Kidney (tissue), 14 donors: ENCODE results near the gene C20orf141. TPM values are rescaled to one million over a fixed set of nuclear protein-coding genes. Genes with fewer than 3 reads are reported as not detected.

Experiments used
- DNase-seq, 5 donors: peaks; one replicate each; pipeline ENCODE4 v3.0.0-alpha.2; 2013 to 2020
- FAIRE-seq: peaks from 2 replicates; lab custom pipeline; 2012; peaks lifted over from hg19 to GRCh38; lab: Jason Lieb, UNC
- H3K27ac ChIP-seq, 2 donors: one replicate each; pipeline ENCODE4 v1.7.0; 2013; ENCODE audit warnings: low read depth in 2 of 2, low read length in 2 of 2, inconsistent platforms in 1 of 2
- H3K27me3 ChIP-seq: one replicate; pipeline ENCODE4 v1.7.1; 2013; ENCODE audit warnings: low read length, inconsistent platforms; ENCODE audit not compliant: control insufficient read depth, insufficient read depth
- H3K36me3 ChIP-seq, 3 donors: one replicate each; pipeline versions ENCODE4 v1.7.0 to v1.7.1; 2013; ENCODE audit warnings: low read length in 3 of 3, control low read depth in 1 of 3, inconsistent platforms in 1 of 3; ENCODE audit not compliant: insufficient read depth in 3 of 3, control insufficient read depth in 2 of 3
- H3K4me1 ChIP-seq, 3 donors: one replicate each; pipeline versions ENCODE4 v1.7.0 to v1.7.1; 2013; ENCODE audit warnings: low read length in 3 of 3, inconsistent platforms in 1 of 3, low read depth in 1 of 3; ENCODE audit not compliant: control insufficient read depth in 2 of 3, insufficient read depth in 2 of 3
- H3K4me3 ChIP-seq, 3 donors: one replicate each; pipeline versions ENCODE4 v1.7.0 to v1.8.1; 2013; ENCODE audit warnings: low read length in 3 of 3, control low read depth in 1 of 3, inconsistent platforms in 1 of 3
- H3K9ac ChIP-seq, 3 donors: one replicate each; pipeline versions ENCODE4 v1.7.0 to v1.7.1; 2013; ENCODE audit warnings: low read length in 3 of 3, control low read depth in 1 of 3, inconsistent platforms in 1 of 3
- H3K9me3 ChIP-seq, 3 donors: one replicate each; pipeline versions ENCODE4 v1.7.0 to v1.7.1; 2013; ENCODE audit warnings: low read length in 3 of 3, control low read depth in 1 of 3, inconsistent platforms in 1 of 3; ENCODE audit not compliant: control insufficient read depth in 2 of 3, insufficient read depth in 1 of 3
- CTCF ChIP-seq: IDR thresholded peaks from 3 replicates; pipeline ENCODE4 v1.5.1; 2012; ENCODE audit warnings: mild to moderate bottlenecking, moderate library complexity, borderline replicate concordance; ENCODE audit not compliant: insufficient read depth; ENCODE audit errors: extremely low read depth
- intact Hi-C: fragments of 100-400 bp; cut with DNase I; formaldehyde crosslinking; loops from one replicate; pipeline ENCODE4 v1.11.1; 2022
- polyA plus RNA-seq: library from polyadenylated mRNA; stranded (reverse); fragments of 350-450 nt; fragmentation: Illumina TruSeq; extraction: RNeasy Lipid Tissue Mini Kit (QIAGEN cat#74804); gene quantifications from one replicate; pipeline ENCODE4 v1.2.3, GENCODE V29; 2014; ENCODE audit warnings: low read depth, low replicate concordance; ENCODE audit not compliant: insufficient read depth
- total RNA-seq: library from RNA; stranded (reverse); fragmentation: NEBNext Ultra II Directional; extraction: Animal tissue kit (Norgen Biotek cat#: 25700); gene quantifications from one replicate; pipeline ENCODE4 v1.2.1, GENCODE V29; 2021
- donor health status: control.
- donor health status: control.
- donor health status: control.
- donor health status: control.
- donor health status: control.
- donor health status: DM: yes; HTN: yes; CAD: no.
- donor health status: Normal renal cell carcinoma (clear cell type).

C20orf141 gene
- total and polyA plus RNA-seq, 2 donors from 2014 or later: not detected

- no peak overlapping the region for H3K9ac ChIP-seq
- H3K27ac ChIP-seq: no peak overlapping the region
- TF ChIP-seq CTCF: no peak
- H3K9me3 ChIP-seq: no peaks in the 10 kb centered on the region
- no peak for FAIRE-seq
- no peaks in the 10 kb centered on the region for H3K27me3 ChIP-seq
- no peaks in the 10 kb centered on the region for H3K36me3 ChIP-seq
- H3K4me1 ChIP-seq: no peaks in the 10 kb centered on the region
- H3K4me3 ChIP-seq: no peak overlapping the region
- no peak for DNase-seq
- intact Hi-C loops: no loop called here
Observed at GRCh38 chr20:2833761-2834160, 19.0 kb downstream of the C20orf141 start.

GRCh38 chr20:2834401-2835110 is 19.8 kb downstream of the C20orf141 start:
- Histone ChIP-seq H3K27ac (no peak overlapping the region), H3K9ac (no peak overlapping the region), H3K27me3 (no peaks in the 10 kb centered on the region), H3K4me1 (peaks cover 0 to 2% (median 0%) of the 10 kb centered on the region in 3 donors), H3K9me3 (no peaks in the 10 kb centered on the region), H3K4me3 (no peak overlapping the region), H3K36me3 (no peaks in the 10 kb centered on the region)
- DNase-seq (no peak), FAIRE-seq (no peak)
- intact Hi-C loops: no loop called here
- TF ChIP-seq CTCF: no peak

- no peaks in the 10 kb centered on the region for H3K36me3 ChIP-seq
- no peak overlapping the region for H3K9ac ChIP-seq
- H3K27me3 ChIP-seq: no peaks in the 10 kb centered on the region
- peaks cover 0 to 6% (median 0%) of the 10 kb centered on the region in 3 donors for H3K4me1 ChIP-seq
- FAIRE-seq (no peak), DNase-seq (no peak)
- no peak overlapping the region for H3K4me3 ChIP-seq
- intact Hi-C loops: no loop called here
- no peak for TF ChIP-seq CTCF
- no peaks in the 10 kb centered on the region for H3K9me3 ChIP-seq
- H3K27ac ChIP-seq: no peak overlapping the region
Observed at GRCh38 chr20:2835331-2835796, 20.6 kb downstream of the C20orf141 start.

GRCh38 chr20:2836035-2836434 is 21.2 kb downstream of the C20orf141 start:
- Histone ChIP-seq H3K9ac (no peak overlapping the region), H3K9me3 (no peaks in the 10 kb centered on the region), H3K27ac (no peak overlapping the region), H3K36me3 (no peaks in the 10 kb centered on the region), H3K27me3 (no peaks in the 10 kb centered on the region), H3K4me1 (peaks cover 0 to 6% (median 0%) of the 10 kb centered on the region in 3 donors), H3K4me3 (no peak overlapping the region)
- intact Hi-C loops: no loop called here
- FAIRE-seq (no peak), DNase-seq (no peak)
- no peak for TF ChIP-seq CTCF
